Measurements from ENCODE around the gene ZKSCAN1.

The ZKSCAN1 gene

GRCh38 chr7:100034871-100035510 lies 19.6 kb downstream of the ZKSCAN1 start:
- DNase-seq (ENCODE audit: low read depth in 2 of 2, low spot score in 1 of 2) = no peak

GRCh38 chr7:100035876-100036275 lies 20.5 kb downstream of the ZKSCAN1 start:
- DNase-seq (ENCODE audit: low read depth in 2 of 2, low spot score in 1 of 2) = no peak

GRCh38 chr7:100038326-100038725 lies 22.9 kb downstream of the ZKSCAN1 start:
- no peak for DNase-seq (ENCODE audit: low read depth in 2 of 2, low spot score in 1 of 2)

GRCh38 chr7:100040575-100040974 lies 25.2 kb downstream of the ZKSCAN1 start:
- no peak for DNase-seq (ENCODE audit: low read depth in 2 of 2, low spot score in 1 of 2)

- no peak for DNase-seq (ENCODE audit: low read depth in 2 of 2, low spot score in 1 of 2)
Measured at GRCh38 chr7:100044718-100045117, 29.3 kb downstream of the ZKSCAN1 start.

GRCh38 chr7:100048680-100049079 lies 33.3 kb downstream of the ZKSCAN1 start:
- no peak for DNase-seq (ENCODE audit: low read depth in 2 of 2, low spot score in 1 of 2)

- peak; percentile 69 to 71 for DNase-seq (ENCODE audit: low read depth in 2 of 2, low spot score in 1 of 2)
Measured at GRCh38 chr7:100049441-100050291, 34.3 kb downstream of the ZKSCAN1 start, which contains the start of gene ZSCAN21. Gene ZSCAN21, plus strand, starts transcription at chr7:100049774. Its CDS starts 7,233 bp downstream, at chr7:100057007.

- no peak for DNase-seq (ENCODE audit: low read depth in 2 of 2, low spot score in 1 of 2)
Measured at GRCh38 chr7:100051611-100052010, 36.2 kb downstream of the ZKSCAN1 start.

GRCh38 chr7:100053215-100053614 lies 37.8 kb downstream of the ZKSCAN1 start:
- DNase-seq (ENCODE audit: low read depth in 2 of 2, low spot score in 1 of 2) = no peak

GRCh38 chr7:100057006-100057405 lies 41.6 kb downstream of the ZKSCAN1 start:
- no peak for DNase-seq (ENCODE audit: low read depth in 2 of 2, low spot score in 1 of 2)

- no peak for DNase-seq (ENCODE audit: low read depth in 2 of 2, low spot score in 1 of 2)
Measured at GRCh38 chr7:100059251-100059739, 43.9 kb downstream of the ZKSCAN1 start.

- no peak for DNase-seq (ENCODE audit: low read depth in 2 of 2, low spot score in 1 of 2)
Measured at GRCh38 chr7:100061518-100062193, 46.3 kb downstream of the ZKSCAN1 start.

GRCh38 chr7:100063376-100063775 lies 48.0 kb downstream of the ZKSCAN1 start:
- no peak for DNase-seq (ENCODE audit: low read depth in 2 of 2, low spot score in 1 of 2)

- no peak for DNase-seq (ENCODE audit: low read depth in 2 of 2, low spot score in 1 of 2)
Measured at GRCh38 chr7:100064162-100064561, 48.8 kb downstream of the ZKSCAN1 start.

- no peak for DNase-seq (ENCODE audit: low read depth in 2 of 2, low spot score in 1 of 2)
Measured at GRCh38 chr7:100065452-100066186, 50.2 kb downstream of the ZKSCAN1 start.

GRCh38 chr7:100066953-100067352 lies 51.6 kb downstream of the ZKSCAN1 start:
- DNase-seq (ENCODE audit: low read depth in 2 of 2, low spot score in 1 of 2) = no peak

GRCh38 chr7:100069991-100070390 lies 54.6 kb downstream of the ZKSCAN1 start:
- no peak for DNase-seq (ENCODE audit: low read depth in 2 of 2, low spot score in 1 of 2)

GRCh38 chr7:100071018-100071723 lies 55.8 kb downstream of the ZKSCAN1 start:
- no peak for DNase-seq (ENCODE audit: low read depth in 2 of 2, low spot score in 1 of 2)

- DNase-seq (ENCODE audit: low read depth in 2 of 2, low spot score in 1 of 2) = no peak
Measured at GRCh38 chr7:100072462-100072861, 57.1 kb downstream of the ZKSCAN1 start.

GRCh38 chr7:100074841-100075240 lies 59.4 kb downstream of the ZKSCAN1 start:
- no peak for DNase-seq (ENCODE audit: low read depth in 2 of 2, low spot score in 1 of 2)

Measured in stimulated activated CD8-positive, alpha-beta memory T cell treated with anti-CD3 and anti-CD28 coated beads, Interleukin-4, amount 100 ng/mL, for 4 hours (primary cell).